GM21825 (cell line): ENCODE data around the gene ATG5.

ENCODE experiments used
- ATAC-seq: cut with Tn5 transposase; IDR thresholded peaks from one replicate; pipeline ENCODE4 v1.9.1; 2021; ENCODE audit warnings: mild to moderate bottlenecking, moderate library complexity; ENCODE audit not compliant: unreplicated experiment

Gene ATG5

GRCh38 chr6:106226676-106227075 is 98.9 kb downstream of the ATG5 start:
- no peak for ATAC-seq

- ATAC-seq: no peak
Observed at GRCh38 chr6:106225581-106225980, 100.0 kb downstream of the ATG5 start.

DNA sequence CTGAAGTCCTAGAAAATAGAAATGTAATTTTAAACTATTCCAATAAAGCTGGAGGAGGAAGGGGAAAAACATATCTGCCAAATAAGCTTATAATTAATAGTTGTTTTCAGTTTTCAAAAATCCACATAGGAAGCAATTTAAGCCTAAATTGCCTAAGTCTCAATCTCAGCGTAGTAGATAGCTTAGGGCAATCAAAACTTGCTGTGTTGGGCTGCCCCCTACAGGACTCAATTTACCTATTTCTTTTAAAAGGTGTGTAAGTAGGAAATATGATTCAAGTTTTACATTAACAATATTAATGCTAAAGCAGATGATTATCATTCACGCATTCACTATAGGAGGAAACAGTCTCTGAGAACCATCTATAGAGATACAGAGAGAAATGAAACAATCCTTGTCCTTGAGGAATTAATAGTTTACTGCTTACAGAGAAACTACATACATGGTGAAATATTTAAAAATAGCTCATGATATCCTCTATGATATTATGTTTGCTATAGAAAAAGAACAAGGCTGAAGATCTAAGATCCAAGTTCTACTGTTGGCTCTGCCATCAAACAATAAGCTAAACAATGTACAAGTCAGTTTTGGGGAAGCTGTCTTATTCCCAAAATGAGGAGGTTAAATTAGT is 102.1 kb downstream of the ATG5 start:
- ATAC-seq: peak; percentile 62

DNA sequence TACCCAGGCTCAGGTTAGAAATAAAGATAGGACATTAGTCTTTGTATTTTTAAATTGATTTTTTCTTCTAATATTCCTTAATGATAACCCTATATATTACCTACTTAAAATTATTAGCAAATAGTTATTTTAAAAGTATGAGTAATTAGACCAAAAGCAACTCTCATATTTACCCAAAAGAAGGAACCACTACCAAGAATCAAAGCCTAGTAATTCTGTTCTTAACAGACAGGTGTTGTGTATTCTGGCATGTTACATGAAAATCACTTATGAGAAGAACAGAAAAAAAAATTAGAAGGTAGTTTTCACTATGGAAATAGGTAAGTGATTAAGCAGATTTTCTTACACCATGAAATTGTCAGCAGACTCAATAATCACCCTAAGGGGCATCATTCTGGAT is 105.1 kb downstream of the ATG5 start:
- peak; percentile 50 for ATAC-seq

DNA sequence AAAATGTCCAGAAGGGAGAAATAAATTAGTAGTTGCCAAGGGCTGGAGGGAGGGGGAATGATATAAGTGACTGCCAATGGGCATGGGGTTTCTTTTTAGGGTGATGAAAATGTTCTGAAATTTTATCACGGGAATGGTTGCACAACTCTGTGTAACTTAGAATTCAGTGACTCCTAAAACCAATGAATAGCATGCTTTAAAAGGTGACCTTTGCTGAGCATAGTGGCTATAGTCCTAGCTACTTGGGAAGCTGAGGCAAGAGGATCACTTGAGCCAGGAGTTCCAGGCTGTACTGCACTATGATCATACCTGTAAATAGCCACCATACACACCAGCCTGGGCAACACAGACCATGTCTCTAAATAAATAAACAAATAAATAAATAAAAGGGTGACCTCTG is 109.0 kb downstream of the ATG5 start:
- ATAC-seq: no peak

DNA sequence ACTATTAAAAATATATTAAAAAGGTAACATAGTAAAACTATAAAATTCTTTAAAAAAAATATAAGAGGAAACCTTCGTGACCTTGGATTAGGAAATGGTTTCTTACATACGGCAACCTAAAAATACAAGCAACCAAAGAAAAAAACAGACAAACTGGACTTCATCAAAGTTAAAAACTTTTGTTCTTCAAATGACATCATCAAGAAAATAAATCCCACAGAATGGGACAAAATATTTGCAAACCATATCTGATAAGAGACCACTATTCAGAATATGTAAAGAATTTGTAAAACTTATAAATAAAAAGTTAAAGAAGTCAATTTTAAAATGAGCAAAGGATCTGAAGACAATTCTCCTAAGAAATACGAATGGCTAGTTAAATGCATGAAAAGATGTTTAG is 110.0 kb downstream of the ATG5 start:
- no peak for ATAC-seq

GRCh38 chr6:106214531-106214930 is 111.0 kb downstream of the ATG5 start:
- no peak for ATAC-seq

- no peak for ATAC-seq
Observed at GRCh38 chr6:106213660-106214289, 111.8 kb downstream of the ATG5 start.

DNA sequence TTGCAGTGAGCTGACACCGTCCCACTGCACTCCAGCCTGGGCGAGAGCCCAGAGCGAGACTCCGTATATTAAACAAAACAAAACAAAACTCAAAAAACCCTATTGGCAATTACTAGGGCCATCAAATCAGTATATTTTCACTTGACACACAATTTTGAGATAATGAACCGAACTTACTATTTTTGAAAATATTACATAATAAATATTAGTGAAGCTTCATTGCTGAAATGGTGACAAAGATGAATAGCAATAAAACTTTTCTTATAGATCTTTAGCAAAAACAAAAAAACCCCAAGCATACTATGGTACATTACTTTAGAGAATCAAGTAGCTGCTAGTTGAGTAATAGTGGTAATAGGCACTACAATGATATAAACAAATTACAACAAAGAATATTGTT is 113.0 kb downstream of the ATG5 start:
- ATAC-seq: no peak

- peak; percentile 61 for ATAC-seq
Observed at GRCh38 chr6:106206905-106207304, 118.7 kb downstream of the ATG5 start.

DNA sequence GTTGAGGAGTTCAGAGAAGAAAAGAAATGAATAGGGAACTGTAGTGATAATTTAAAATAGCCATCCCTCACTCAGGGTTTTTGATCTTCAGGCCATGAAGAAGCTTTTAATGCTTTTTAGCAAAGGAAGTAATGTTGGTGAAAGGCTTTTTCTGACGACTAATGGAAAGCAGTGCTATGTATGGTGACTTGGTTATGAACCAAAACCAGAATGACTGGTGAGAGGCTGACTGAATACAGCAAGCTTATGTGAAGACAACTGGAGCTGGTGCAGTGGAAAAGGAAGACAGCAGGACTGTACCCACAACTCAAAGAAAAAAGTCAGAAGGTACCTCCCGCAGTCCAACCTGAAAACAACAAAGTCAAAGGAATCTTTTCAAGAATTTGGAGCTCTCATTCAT is 120.6 kb downstream of the ATG5 start:
- ATAC-seq: no peak

DNA sequence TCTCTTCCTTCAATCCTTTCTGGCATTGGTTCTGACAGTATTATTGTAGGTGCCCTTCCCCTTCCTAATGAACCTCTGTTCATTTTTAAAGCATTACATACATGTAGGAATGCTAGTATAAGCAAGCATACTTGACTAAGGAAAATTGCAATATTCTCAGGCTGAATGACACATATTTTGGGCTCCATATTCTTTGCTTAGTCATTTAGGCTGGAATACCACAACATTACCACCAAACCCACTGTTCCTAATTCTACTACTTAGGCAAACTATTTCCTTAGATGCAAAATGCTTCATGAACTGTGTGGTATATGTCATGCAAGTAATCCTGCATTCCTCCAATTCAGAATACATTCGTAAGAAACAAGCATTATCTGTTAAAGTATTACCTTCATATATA is 125.6 kb downstream of the ATG5 start:
- no peak for ATAC-seq

DNA sequence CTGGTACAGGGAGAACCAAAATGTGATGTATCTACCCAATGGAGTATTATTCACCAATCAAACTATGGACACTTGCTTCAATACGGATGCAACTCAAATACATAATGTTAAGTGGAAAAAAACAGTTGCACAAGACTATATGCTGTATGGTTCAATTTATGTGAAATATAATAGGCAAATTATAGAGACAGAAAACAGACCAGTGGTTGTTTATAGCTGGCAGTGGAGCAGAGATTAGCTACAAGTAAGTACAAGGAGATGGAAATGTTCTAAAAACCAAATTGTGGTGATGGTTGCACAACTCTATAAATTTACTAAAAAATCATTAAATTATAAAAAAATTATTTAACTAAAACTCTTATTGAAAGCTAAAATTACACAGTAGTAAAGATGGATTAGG is 126.2 kb downstream of the ATG5 start:
- no peak for ATAC-seq

DNA sequence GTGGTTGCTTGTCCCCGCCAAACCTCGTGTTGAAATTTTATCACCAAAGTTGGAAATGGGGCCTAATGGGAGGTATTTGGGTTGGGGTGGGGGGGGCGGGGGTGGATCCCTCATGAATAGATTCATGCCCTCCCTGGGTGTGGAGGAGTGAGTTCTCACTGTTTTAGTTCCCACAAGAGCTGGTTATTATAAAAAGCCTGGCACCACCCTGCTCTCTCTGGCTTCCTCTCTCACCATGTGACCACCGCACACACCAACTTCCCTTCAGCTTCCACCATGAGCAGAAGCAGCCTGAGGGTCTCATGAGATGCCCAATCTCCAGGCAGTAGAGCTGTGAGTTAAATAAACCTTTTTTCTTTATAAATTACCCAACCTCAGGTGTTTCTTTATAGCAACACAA is 128.1 kb downstream of the ATG5 start:
- no peak for ATAC-seq

DNA sequence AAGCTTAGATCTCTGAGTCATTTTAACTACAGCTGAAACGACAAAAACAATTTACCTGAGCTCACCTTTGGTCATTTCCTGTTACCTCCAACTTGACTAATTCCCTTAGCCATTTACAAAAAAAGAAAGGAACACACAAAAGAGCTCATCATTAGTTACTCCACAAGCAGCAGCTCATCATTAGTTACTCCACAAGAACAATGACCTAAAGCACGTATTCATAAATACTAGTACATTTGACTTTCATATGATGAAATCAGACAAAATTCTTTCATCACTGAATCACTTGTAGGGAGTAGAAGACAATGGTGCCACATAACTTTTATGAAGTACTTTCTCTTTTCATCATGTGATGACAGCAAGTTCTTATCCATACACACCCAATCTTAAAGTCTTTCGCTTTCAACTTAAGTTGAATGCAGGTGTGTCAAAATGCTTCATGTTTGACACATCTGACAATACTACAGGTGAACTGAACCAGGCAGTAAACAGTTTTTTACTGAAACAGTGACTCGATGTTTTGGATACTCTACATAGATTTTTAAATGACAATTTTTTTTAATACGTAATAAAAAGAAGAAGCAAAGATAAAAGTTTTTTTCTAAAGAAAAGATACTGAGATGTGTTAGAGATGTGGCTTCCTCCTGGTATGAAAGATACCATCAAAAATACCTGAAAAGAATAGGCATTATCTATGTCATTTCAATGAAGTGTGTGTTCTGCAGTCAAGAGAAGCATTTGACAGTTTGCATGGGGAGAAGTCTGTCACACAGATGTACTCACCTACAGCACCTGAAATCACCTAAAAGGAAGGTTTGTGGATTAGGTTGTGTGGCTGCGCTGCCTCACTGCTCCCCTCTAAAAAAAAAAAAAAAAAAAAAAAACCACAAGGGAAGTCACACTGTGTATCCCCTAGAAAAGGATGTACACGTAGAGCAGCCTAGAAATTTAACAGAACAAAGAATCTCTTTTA is 130.3 kb downstream of the ATG5 start:
- no peak for ATAC-seq

DNA sequence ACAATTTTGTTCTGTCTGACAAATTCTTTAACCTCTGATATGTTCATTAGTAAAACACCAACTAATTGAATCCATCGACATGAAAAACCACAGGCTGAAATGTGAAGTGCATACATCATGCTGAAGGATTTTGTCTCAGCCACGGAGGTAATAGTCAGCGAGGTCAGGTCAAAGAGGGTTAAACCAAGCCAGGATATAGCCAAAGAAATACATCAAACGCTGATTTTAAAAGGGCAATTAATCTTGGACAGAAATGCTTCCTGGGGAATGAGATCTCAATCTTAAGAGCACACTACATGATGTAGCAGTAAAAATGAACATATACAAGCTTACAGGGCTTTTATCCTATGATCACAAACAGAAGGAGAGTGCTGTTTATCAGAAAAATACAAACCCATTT is 132.7 kb downstream of the ATG5 start:
- ATAC-seq: no peak

GRCh38 chr6:106188104-106188794 is 137.3 kb downstream of the ATG5 start:
- ATAC-seq: no peak

DNA sequence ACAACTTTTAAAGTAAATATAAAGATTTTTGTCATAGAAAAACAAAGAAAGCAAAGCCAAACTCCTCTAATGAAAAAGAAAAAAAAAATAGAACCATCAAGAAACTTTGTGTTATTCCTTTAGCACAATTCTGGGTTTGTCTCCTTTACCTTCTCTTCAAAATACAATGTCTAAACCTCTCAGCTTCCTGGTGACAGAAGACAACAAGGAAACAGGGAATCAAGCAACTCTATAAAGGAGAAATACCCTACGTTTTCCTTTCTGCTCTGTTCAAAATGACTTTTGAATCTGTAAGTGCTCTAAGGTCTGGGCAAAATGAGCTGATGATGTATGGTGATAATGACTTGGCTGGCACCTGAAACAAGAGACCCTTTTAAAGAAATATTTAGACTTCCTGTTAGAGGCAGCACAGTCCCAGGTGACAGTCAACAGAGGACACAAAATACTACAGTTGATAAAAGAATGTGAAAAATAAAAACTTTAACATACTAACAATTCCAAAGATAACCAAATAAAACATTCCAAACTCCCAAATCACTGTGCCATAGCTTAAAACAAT is 138.1 kb downstream of the ATG5 start:
- no peak for ATAC-seq

DNA sequence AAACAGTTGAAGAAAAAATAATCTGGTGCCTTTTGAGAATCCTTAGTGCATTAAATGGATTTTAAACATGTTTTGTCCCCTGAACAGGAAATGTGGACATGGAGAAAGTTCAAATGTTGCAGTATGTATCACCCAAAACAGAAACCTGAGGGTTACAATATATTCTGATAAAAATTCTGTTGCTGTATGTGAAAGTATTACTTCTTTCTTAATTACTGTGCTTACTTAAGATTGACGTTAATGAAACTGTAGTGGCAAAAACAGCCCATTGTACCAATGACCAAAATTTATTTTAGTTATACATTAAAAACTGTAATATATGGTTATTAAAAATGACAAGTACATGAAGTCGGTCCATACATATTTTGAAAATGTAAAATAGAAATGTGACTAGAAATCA is 138.8 kb downstream of the ATG5 start:
- no peak for ATAC-seq

DNA sequence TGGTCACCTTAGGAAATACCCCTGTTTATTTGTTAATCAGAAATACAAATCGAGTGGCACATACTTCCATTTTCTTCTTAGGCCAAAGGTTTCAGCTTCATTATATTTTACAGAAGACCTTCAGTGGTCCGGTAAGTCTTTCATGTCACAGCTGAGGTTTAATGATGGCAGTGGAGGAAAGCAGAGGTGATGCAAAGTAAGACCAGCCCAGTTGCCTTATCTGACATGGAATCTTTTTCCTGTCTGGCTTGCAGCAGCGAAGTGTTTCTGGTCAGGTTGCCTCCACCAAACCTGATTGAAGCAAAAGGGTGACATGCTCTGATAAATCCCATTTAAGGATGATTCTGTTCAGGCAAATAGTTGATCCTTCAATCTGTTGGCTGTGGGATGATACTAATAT is 139.4 kb downstream of the ATG5 start:
- ATAC-seq: no peak

GRCh38 chr6:106185615-106186014 is 139.9 kb downstream of the ATG5 start:
- ATAC-seq: no peak
